VCaP (cell line): ENCODE results near the gene TTLL3.
"Not testable (repeated sequence)": the region's sequence is repeated elsewhere in the genome, so short reads cannot be mapped to it uniquely, and the experiment has no call there.

ENCODE experiments used
- H3K27ac ChIP-seq: fragments of 450-650 bp; 2 replicates; pipeline ENCODE4 v1.5.1; 2017
- TF ChIP-seq, protein P1 (sequence below): fragments of 450-650 bp; conservative IDR thresholded peaks from 2 replicates; pipeline ENCODE4 v1.5.1; 2017; ENCODE audit warnings: mild to moderate bottlenecking, moderate library complexity

The TTLL3 gene

DNA sequence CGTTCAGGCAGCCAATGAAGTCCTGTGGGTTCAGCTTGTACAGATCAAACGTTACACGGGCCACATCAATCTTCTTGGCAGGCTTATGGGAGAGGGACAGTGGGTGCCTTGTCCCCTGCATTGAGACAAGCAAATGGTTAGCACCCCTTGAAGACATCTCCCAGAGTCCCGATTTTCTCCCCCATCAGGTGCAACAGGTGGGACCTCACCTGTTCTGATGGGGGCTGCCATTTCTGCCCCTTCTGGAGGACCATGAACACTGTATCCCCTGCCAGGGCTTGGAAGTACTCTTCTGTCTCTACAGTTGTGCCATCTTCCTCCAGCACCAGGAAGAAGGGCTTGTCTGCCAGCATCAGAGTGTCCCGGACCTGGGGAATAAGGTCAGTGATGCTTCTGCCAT is 59.9 kb downstream of the TTLL3 start:
- no peak overlapping the region for H3K27ac ChIP-seq
- TF ChIP-seq, protein P1, sequence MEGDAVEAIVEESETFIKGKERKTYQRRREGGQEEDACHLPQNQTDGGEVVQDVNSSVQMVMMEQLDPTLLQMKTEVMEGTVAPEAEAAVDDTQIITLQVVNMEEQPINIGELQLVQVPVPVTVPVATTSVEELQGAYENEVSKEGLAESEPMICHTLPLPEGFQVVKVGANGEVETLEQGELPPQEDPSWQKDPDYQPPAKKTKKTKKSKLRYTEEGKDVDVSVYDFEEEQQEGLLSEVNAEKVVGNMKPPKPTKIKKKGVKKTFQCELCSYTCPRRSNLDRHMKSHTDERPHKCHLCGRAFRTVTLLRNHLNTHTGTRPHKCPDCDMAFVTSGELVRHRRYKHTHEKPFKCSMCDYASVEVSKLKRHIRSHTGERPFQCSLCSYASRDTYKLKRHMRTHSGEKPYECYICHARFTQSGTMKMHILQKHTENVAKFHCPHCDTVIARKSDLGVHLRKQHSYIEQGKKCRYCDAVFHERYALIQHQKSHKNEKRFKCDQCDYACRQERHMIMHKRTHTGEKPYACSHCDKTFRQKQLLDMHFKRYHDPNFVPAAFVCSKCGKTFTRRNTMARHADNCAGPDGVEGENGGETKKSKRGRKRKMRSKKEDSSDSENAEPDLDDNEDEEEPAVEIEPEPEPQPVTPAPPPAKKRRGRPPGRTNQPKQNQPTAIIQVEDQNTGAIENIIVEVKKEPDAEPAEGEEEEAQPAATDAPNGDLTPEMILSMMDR: no peak

DNA sequence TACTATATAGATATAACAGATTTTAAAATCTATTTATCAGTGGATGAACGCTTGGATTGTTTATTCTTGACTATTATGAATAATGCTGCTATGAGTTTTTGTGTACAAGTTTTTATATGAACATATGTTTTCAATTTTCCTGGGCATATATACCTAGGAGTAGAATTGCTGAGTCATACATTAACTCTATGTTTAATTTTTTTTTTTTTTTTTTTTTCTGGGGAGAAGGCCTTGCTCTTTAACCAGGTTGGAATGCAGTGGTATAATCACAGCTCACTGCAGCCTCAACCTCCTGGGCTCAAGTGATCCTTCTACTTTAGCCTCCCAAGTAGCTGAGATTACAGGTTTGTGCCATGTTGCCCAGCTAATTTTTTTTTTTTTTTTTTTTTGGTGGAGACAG is 60.9 kb downstream of the TTLL3 start:
- TF ChIP-seq, protein P1: no peak
- no peak overlapping the region for H3K27ac ChIP-seq

DNA sequence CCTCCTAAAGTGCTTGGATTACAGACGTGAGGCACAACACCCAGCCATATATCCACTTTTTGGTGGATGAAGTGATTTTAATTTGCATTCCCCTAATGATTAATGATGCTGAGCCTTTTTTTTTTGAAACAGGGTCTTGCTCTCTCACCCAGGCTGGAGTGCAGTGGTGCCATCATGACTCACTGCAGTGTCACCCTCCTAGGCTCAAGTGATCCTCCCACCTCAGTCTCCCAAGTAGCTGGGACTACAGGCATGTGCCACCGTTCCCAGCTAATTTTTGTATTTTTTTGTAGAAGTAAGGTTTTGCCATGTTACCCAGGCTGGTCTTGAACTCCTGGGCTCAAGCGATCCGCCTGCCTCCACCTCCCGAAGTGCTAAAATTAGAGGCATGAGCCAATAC is 62.0 kb downstream of the TTLL3 start:
- not testable (repeated sequence) for H3K27ac ChIP-seq

DNA sequence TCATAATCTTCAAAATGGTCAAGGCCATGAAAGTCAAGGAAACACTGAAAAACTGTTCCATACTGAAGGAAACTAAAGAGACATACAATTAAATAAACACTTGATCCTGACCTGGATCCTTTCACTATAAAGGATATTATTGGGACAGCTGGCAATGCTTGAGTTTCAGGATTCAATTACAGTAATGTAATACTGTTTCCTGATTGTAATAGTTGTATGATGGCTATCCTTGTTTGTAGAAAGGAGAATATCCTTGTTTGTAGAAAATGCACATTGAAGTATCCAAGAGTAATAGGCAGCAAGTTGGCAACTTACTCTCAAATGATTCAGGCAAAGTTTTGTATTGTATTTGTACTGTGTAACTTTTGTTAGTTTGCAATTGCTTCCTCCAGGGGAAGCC is 65.4 kb downstream of the TTLL3 start:
- H3K27ac ChIP-seq: no peak overlapping the region
- TF ChIP-seq, protein P1: no peak

DNA sequence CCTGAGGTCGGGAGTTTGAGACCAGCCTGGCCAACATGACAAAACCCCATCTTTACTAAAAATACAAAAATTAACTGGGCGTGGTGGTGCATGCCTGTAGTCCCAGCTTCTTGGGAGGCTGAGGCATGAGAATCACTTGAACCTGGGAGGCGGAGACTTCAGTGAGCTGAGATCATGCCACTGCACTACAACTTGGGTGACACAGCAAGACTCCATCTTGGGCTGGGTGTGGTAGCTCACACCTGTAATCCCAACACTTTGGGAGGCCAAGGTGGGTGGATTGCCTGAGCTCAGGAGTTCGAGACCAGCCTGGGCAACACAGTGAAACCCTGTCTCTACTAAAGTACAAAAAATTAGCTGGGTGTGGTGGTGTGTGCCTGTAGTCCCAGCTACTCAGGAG is 66.2 kb downstream of the TTLL3 start:
- not testable (repeated sequence) for H3K27ac ChIP-seq

DNA sequence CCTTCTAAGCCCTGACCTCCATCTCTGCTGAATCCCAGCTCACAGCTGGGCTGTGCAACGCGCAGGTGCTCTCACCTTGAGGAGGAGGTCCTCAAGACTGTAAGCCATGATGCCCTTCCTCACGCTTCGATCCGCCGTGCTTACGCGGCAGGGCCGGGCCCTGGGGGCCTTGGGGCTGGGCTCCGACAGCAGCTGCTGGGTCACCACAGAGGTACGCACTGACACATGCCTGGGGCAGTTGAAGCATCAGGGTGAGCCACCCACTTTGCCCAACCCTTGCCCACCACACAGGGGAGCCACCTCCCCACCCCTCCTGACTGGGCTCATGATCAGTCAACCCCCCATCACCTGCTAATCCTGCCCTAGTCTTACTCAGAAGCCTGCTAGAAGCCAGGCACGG is 66.9 kb downstream of the TTLL3 start:
- H3K27ac ChIP-seq: no peak overlapping the region
- TF ChIP-seq, protein P1: no peak

DNA sequence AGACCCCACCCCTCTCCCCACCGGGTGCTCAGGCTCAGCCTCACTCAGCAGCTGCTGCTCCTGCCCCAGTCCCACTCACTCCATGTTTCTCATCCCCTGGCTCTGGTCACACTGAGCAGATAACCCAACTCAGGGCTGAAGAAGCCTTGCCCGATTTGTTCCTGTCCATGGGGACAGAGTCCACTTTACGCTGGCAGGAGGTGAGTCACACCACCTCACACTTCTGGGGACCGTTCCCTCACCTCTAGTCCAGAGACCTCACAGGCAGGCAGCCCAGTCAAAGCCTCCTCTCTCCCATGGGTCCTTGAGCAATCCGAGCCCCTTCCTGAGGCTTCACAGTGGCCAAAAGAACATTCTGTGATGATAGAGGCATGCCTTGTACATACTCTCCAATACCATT is 68.6 kb downstream of the TTLL3 start:
- H3K27ac ChIP-seq: no peak overlapping the region
- TF ChIP-seq, protein P1: no peak

DNA sequence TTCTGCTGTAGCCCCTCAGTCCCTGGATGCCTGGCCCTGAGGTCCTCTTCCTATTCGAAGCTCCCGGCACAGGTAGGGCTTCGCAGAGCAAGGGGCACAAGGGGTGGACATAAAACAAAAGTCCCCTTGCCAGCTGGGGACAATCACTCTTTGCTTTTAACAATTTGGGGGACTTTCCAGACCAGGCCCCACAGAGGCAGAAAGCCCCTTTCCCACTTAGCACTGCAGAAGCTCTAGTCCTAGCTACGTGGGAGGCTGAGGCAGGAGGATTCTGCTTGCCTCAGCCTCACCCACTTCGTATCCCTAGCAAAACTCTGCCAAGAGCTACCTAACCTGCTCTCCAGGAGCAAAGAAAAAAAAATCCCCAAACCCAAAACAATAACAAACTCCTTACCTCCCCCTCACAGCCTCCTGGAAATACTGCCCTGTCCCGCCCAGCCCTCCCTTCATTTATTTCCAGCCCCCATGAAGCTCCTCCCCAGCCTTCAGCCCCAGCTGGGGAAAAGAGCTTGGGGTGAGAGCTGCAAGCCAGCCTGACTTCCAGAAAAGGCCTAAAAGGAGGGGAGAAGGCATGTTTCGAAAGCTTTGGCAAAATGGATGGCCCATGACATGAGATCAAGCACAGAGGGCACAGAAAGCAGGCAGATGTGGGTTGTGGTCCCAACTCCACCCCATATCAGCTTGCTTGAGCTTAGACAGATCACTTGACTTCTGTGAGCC is 69.9 kb downstream of the TTLL3 start, which contains the start of gene CIDEC:
CIDEC (minus strand) TSS at position 424 of the 720 bp plus-strand sequence. CDS start 1,767 bp downstream, outside the sequence.
- TF ChIP-seq, protein P1: no peak
- no peak within 1 kb of the TSS for H3K27ac ChIP-seq

DNA sequence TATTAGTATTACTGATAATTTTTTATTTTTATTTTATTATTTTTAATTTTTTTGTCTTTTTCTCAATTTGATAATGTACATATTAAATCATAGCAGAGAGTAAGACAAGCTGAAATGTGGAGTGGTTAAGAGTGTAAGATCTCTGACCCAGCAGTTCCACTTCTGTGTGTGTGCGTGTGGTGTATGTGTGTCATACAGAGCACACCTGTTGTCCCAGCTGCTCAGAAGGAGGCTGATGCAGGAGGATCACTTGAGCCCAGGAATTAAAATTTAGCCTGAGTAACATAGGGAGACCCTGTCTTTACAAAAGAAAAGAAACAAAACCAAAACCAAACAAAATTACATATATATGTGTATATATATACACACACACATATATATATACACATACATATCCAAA is 71.4 kb downstream of the TTLL3 start:
- H3K27ac ChIP-seq: no peak overlapping the region
- TF ChIP-seq, protein P1: no peak
